ENCODE measurements around the gene CASP8AP2.

Gene CASP8AP2

DNA sequence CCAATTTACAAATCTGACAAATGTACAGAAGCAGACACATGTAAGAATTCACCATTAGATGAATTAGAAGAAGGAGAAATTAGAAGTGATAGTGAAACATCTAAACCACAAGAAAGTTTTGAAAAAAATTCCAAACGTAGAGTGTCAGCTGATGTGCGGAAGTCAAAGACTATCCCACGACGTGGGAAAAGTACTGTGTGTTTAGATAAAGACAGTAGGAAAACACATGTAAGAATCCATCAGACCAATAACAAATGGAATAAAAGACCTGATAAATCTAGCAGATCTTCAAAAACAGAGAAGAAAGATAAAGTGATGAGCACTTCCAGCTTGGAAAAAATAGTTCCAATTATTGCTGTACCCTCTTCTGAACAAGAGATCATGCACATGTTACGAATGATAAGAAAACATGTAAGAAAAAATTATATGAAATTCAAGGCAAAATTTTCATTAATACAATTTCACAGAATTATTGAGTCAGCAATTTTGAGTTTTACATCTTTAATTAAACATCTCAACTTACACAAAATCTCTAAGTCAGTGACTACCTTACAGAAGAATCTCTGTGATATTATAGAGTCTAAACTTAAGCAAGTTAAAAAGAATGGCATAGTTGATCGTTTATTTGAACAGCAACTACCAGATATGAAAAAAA is 36.5 kb downstream of the CASP8AP2 start:
- no peak overlapping the region for H2AFZ ChIP-seq (ENCODE audit: low read length)
- H3K4me2 ChIP-seq (ENCODE audit: low read depth, low read length, poor library complexity, severe bottlenecking) = no peak overlapping the region
- H3K9me3 ChIP-seq (ENCODE audit: insufficient read depth, low read depth, low read length) = no peaks in the 10 kb centered on the region
- no peak overlapping the region for H3K9ac ChIP-seq (ENCODE audit: low read depth, low read length, poor library complexity, severe bottlenecking)
- H3K9me2 ChIP-seq (replicated peaks; ENCODE audit: low read depth, low read length) = no peaks in the 10 kb centered on the region
- no peak overlapping the region for H3K4me3 ChIP-seq (ENCODE audit: low read length, poor library complexity, severe bottlenecking)
- no peaks in the 10 kb centered on the region for H3F3A ChIP-seq (ENCODE audit: low read depth)
- H3K27me3 ChIP-seq (ENCODE audit: insufficient read depth, low read length, poor library complexity, severe bottlenecking) = no peaks in the 10 kb centered on the region
- peaks cover 53% of the 10 kb centered on the region; the same call in 1 of the 2 replicates for H3K36me3 ChIP-seq (ENCODE audit: insufficient read depth, low read length)
- no peaks in the 10 kb centered on the region for H4K20me1 ChIP-seq (ENCODE audit: insufficient read depth, low read length, poor library complexity, severe bottlenecking)
- H3K79me2 ChIP-seq (ENCODE audit: insufficient read depth, low read length) = no peaks in the 10 kb centered on the region
- H3K4me1 ChIP-seq (ENCODE audit: insufficient read depth, low read length, poor library complexity, severe bottlenecking) = no peaks in the 10 kb centered on the region
- TF ChIP-seq EZH2phosphoT487 (IDR thresholded peaks at IDR 0.05; ENCODE audit: borderline replicate concordance) (no peak), CTCF (conservative IDR thresholded peaks at IDR 0.05; ENCODE audit: low read length) (no peak)

- H3K9ac ChIP-seq (ENCODE audit: low read depth, low read length, poor library complexity, severe bottlenecking) = no peak overlapping the region
Measured at GRCh38 chr6:89873721-89874120, 44.0 kb downstream of the CASP8AP2 start.

DNA sequence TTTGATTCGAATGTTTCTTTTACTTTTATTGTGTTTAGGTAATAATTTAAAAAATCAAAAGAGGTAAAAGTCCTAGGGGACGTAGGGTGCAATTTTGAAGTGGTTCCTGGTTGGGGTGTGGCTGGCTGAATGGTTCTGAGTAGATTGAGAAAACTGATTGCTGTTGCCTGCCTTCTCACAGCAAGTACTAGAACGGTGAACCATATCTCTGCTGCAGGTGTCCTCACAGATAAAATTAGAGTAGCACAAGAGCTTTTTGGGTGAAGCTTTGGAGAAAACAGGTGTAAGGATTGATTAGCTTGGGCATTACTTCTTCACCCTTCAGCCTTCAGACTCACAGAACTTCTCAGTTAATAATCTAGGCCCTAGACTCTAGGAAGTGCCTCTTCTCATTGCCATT is 44.8 kb downstream of the CASP8AP2 start:
- H3K9ac ChIP-seq (ENCODE audit: low read depth, low read length, poor library complexity, severe bottlenecking) = no peak overlapping the region
- H4K20me1 ChIP-seq (ENCODE audit: insufficient read depth, low read length, poor library complexity, severe bottlenecking) = no peaks in the 10 kb centered on the region
- H3K4me3 ChIP-seq (ENCODE audit: low read length, poor library complexity, severe bottlenecking) = no peak overlapping the region
- no peak for TF ChIP-seq EZH2phosphoT487 (IDR thresholded peaks at IDR 0.05; ENCODE audit: borderline replicate concordance)
- no peak for TF ChIP-seq CTCF (conservative IDR thresholded peaks at IDR 0.05; ENCODE audit: low read length)
- peaks cover 15% of the 10 kb centered on the region; the same call in 1 of the 2 replicates for H3K36me3 ChIP-seq (ENCODE audit: insufficient read depth, low read length)
- no peak overlapping the region for H3K4me2 ChIP-seq (ENCODE audit: low read depth, low read length, poor library complexity, severe bottlenecking)
- H3K9me2 ChIP-seq (replicated peaks; ENCODE audit: low read depth, low read length) = no peaks in the 10 kb centered on the region
- H3K79me2 ChIP-seq (ENCODE audit: insufficient read depth, low read length) = no peaks in the 10 kb centered on the region
- no peaks in the 10 kb centered on the region for H3K27me3 ChIP-seq (ENCODE audit: insufficient read depth, low read length, poor library complexity, severe bottlenecking)
- H3K4me1 ChIP-seq (ENCODE audit: insufficient read depth, low read length, poor library complexity, severe bottlenecking) = no peaks in the 10 kb centered on the region
- H3F3A ChIP-seq (ENCODE audit: low read depth) = no peaks in the 10 kb centered on the region
- no peaks in the 10 kb centered on the region for H3K9me3 ChIP-seq (ENCODE audit: insufficient read depth, low read depth, low read length)
- H2AFZ ChIP-seq (ENCODE audit: low read length) = no peak overlapping the region

More at GRCh38 chr6:89873721-89874120, 44.0 kb downstream of the CASP8AP2 start:
- H3K27me3 ChIP-seq (ENCODE audit: insufficient read depth, low read length, poor library complexity, severe bottlenecking) = no peaks in the 10 kb centered on the region
- no peak overlapping the region for H3K4me3 ChIP-seq (ENCODE audit: low read length, poor library complexity, severe bottlenecking)
- no peaks in the 10 kb centered on the region for H3K9me2 ChIP-seq (replicated peaks; ENCODE audit: low read depth, low read length)
- H3K9me3 ChIP-seq (ENCODE audit: insufficient read depth, low read depth, low read length) = no peaks in the 10 kb centered on the region
- no peak overlapping the region for H2AFZ ChIP-seq (ENCODE audit: low read length)
- no peaks in the 10 kb centered on the region for H3K79me2 ChIP-seq (ENCODE audit: insufficient read depth, low read length)
- no peak for TF ChIP-seq EZH2phosphoT487 (IDR thresholded peaks at IDR 0.05; ENCODE audit: borderline replicate concordance)
- H4K20me1 ChIP-seq (ENCODE audit: insufficient read depth, low read length, poor library complexity, severe bottlenecking) = no peaks in the 10 kb centered on the region
- no peaks in the 10 kb centered on the region for H3F3A ChIP-seq (ENCODE audit: low read depth)
- no peaks in the 10 kb centered on the region for H3K4me1 ChIP-seq (ENCODE audit: insufficient read depth, low read length, poor library complexity, severe bottlenecking)
- H3K36me3 ChIP-seq (ENCODE audit: insufficient read depth, low read length) = peaks cover 15% of the 10 kb centered on the region; the same call in 1 of the 2 replicates
- no peak overlapping the region for H3K4me2 ChIP-seq (ENCODE audit: low read depth, low read length, poor library complexity, severe bottlenecking)

Data from Loucy (cell line).